Measurements from ENCODE around the gene GREM1.
A peak's percentile ranks its signal among the peaks of the same experiment; 100 is the strongest.

GREM1 gene

DNA sequence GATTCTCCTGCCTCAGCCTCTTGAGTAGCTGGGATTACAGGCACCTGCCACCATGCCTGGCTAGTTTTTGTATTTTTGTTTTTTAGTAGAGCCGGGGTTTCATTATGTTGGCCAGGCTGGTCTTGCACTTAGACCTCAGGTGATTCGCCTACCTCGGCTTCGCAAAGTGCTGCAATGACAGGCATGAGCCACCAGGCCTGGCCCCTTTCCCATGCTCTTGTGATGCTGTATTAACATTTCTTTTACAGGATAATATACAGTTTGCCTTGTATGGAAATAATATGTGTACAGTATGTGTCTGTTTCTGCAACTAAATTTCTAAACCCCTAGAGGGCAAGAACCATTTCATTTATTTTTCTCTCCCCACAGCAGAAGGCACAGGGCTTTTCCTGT is 38.5 kb upstream of the GREM1 start:
- no peak overlapping the region for H3K4me2 ChIP-seq (ENCODE audit: low read depth, low read length, poor library complexity, severe bottlenecking)
- H3K9me2 ChIP-seq (replicated peaks; ENCODE audit: low read depth, low read length) = no peaks in the 10 kb centered on the region
- no peaks in the 10 kb centered on the region for H3K27me3 ChIP-seq (ENCODE audit: insufficient read depth, low read length, poor library complexity, severe bottlenecking)
- no peak overlapping the region for H2AFZ ChIP-seq (ENCODE audit: low read length)
- TF ChIP-seq EZH2phosphoT487 (IDR thresholded peaks at IDR 0.05; ENCODE audit: borderline replicate concordance) = no peak
- TF ChIP-seq, protein P1, sequence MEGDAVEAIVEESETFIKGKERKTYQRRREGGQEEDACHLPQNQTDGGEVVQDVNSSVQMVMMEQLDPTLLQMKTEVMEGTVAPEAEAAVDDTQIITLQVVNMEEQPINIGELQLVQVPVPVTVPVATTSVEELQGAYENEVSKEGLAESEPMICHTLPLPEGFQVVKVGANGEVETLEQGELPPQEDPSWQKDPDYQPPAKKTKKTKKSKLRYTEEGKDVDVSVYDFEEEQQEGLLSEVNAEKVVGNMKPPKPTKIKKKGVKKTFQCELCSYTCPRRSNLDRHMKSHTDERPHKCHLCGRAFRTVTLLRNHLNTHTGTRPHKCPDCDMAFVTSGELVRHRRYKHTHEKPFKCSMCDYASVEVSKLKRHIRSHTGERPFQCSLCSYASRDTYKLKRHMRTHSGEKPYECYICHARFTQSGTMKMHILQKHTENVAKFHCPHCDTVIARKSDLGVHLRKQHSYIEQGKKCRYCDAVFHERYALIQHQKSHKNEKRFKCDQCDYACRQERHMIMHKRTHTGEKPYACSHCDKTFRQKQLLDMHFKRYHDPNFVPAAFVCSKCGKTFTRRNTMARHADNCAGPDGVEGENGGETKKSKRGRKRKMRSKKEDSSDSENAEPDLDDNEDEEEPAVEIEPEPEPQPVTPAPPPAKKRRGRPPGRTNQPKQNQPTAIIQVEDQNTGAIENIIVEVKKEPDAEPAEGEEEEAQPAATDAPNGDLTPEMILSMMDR (conservative IDR thresholded peaks at IDR 0.05; ENCODE audit: low read length) = peak; percentile 19; the same call in 1 of the 2 replicates
- no peaks in the 10 kb centered on the region for H3K79me2 ChIP-seq (ENCODE audit: insufficient read depth, low read length)
- H3K36me3 ChIP-seq (ENCODE audit: insufficient read depth, low read length) = no peaks in the 10 kb centered on the region
- H4K20me1 ChIP-seq (ENCODE audit: insufficient read depth, low read length, poor library complexity, severe bottlenecking) = no peaks in the 10 kb centered on the region
- peaks cover 3% of the 10 kb centered on the region for H3K4me1 ChIP-seq (ENCODE audit: insufficient read depth, low read length, poor library complexity, severe bottlenecking)
- no peak overlapping the region for H3K4me3 ChIP-seq (ENCODE audit: low read length, poor library complexity, severe bottlenecking)
- no peaks in the 10 kb centered on the region for H3K9me3 ChIP-seq (ENCODE audit: insufficient read depth, low read depth, low read length)
- no peak overlapping the region for H3K9ac ChIP-seq (ENCODE audit: low read depth, low read length, poor library complexity, severe bottlenecking)
- H3F3A ChIP-seq (ENCODE audit: low read depth) = no peaks in the 10 kb centered on the region

DNA sequence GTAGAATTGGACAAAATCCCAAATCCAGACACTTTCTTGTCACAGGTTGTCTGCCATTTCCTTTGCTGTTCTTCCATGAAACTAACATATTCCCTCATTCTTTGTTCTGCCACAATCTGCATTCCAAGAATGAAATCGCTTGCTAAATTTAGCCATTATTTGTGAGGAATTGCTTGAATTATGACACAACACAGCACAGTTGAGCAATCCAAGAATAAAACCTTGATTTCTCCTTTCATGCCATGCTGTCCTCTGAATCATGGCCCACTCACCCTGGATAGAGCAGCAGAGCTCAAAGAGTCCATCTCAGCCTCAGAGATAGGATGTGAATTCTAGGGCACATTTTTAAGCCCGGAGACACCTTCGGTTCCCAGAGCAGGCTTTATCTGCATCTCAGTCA is 35.2 kb upstream of the GREM1 start:
- Histone ChIP-seq H3K9ac (ENCODE audit: low read depth, low read length, poor library complexity, severe bottlenecking) (no peak overlapping the region), H2AFZ (ENCODE audit: low read length) (peak overlapping the region; percentile 46; the same call in 1 of the 2 replicates), H3K9me3 (ENCODE audit: insufficient read depth, low read depth, low read length) (no peaks in the 10 kb centered on the region), H3K9me2 (replicated peaks; ENCODE audit: low read depth, low read length) (no peaks in the 10 kb centered on the region), H3K27me3 (ENCODE audit: insufficient read depth, low read length, poor library complexity, severe bottlenecking) (no peaks in the 10 kb centered on the region), H3K4me3 (ENCODE audit: low read length, poor library complexity, severe bottlenecking) (no peak overlapping the region), H3F3A (ENCODE audit: low read depth) (no peaks in the 10 kb centered on the region), H3K36me3 (ENCODE audit: insufficient read depth, low read length) (no peaks in the 10 kb centered on the region), H4K20me1 (ENCODE audit: insufficient read depth, low read length, poor library complexity, severe bottlenecking) (no peaks in the 10 kb centered on the region), H3K79me2 (ENCODE audit: insufficient read depth, low read length) (no peaks in the 10 kb centered on the region), H3K4me2 (ENCODE audit: low read depth, low read length, poor library complexity, severe bottlenecking) (no peak overlapping the region), H3K4me1 (ENCODE audit: insufficient read depth, low read length, poor library complexity, severe bottlenecking) (peaks cover 3% of the 10 kb centered on the region)
- TF ChIP-seq, protein P1 (conservative IDR thresholded peaks at IDR 0.05; ENCODE audit: low read length) = no peak
- TF ChIP-seq EZH2phosphoT487 (IDR thresholded peaks at IDR 0.05; ENCODE audit: borderline replicate concordance) = no peak

DNA sequence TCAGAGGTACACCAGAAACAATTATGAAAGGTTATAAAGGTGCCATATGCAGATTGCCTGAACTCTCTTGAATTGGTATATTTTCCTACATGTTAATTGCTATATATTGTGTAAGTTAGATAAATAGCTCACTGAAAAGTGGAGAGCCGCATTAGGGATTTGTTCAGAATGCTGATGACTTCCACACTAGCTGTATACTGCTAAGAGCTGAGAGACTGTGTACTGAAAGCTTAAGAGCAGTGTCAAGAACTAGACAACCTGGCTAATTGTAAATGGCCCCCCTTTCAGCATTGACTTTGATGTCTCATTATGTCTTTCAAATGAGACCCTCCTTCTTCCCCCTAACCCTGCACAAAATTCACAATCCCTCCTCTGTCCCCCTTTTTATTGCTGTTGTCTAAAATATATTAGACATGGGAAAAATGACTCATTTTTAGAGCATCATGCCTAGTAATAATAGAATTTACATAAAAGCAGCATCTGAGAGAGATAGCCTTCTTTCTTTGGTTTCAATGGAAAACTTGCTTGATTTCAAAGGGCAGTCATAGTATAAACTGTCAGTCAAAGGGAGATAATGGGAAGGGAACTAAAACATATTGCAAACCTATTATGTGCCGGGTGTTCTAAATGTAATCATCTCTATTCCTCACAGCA is 34.7 kb upstream of the GREM1 start:
- H3K36me3 ChIP-seq (ENCODE audit: insufficient read depth, low read length) = no peaks in the 10 kb centered on the region
- no peaks in the 10 kb centered on the region for H3K9me3 ChIP-seq (ENCODE audit: insufficient read depth, low read depth, low read length)
- H3K9me2 ChIP-seq (replicated peaks; ENCODE audit: low read depth, low read length) = no peaks in the 10 kb centered on the region
- H4K20me1 ChIP-seq (ENCODE audit: insufficient read depth, low read length, poor library complexity, severe bottlenecking) = no peaks in the 10 kb centered on the region
- no peak overlapping the region for H3K4me3 ChIP-seq (ENCODE audit: low read length, poor library complexity, severe bottlenecking)
- no peaks in the 10 kb centered on the region for H3K27me3 ChIP-seq (ENCODE audit: insufficient read depth, low read length, poor library complexity, severe bottlenecking)
- no peak overlapping the region for H3K4me2 ChIP-seq (ENCODE audit: low read depth, low read length, poor library complexity, severe bottlenecking)
- no peaks in the 10 kb centered on the region for H3F3A ChIP-seq (ENCODE audit: low read depth)
- no peak overlapping the region for H3K9ac ChIP-seq (ENCODE audit: low read depth, low read length, poor library complexity, severe bottlenecking)
- no peak overlapping the region for H2AFZ ChIP-seq (ENCODE audit: low read length)
- no peaks in the 10 kb centered on the region for H3K79me2 ChIP-seq (ENCODE audit: insufficient read depth, low read length)
- TF ChIP-seq EZH2phosphoT487 (IDR thresholded peaks at IDR 0.05; ENCODE audit: borderline replicate concordance) = no peak
- TF ChIP-seq, protein P1 (conservative IDR thresholded peaks at IDR 0.05; ENCODE audit: low read length) = no peak
- peaks cover 3% of the 10 kb centered on the region for H3K4me1 ChIP-seq (ENCODE audit: insufficient read depth, low read length, poor library complexity, severe bottlenecking)

Data from Loucy (cell line).